Caco-2 (cell line): ENCODE data around the gene SLC12A5. TPM values are rescaled to one million over a fixed set of nuclear protein-coding genes. Genes with fewer than 3 reads are reported as not detected.

Experiments
- BruUV-seq: library from RNA; stranded (reverse); fragments of 400-500 nt; replicated peaks from 2 replicates; lab custom pipeline; 2021; lab: Mats Ljungman, UMichigan
- CTCF ChIA-PET: fragments of 300-600 bp; sonication (Branson Sonifier 250); formaldehyde crosslinking; loops from one replicate; lab custom pipeline; 2022; ENCODE audit warnings: antibody characterized with exemption; lab: Charles Lee
- POLR2A ChIA-PET: fragments of 300-600 bp; sonication (Branson Sonifier 250); formaldehyde crosslinking; loops from one replicate; lab custom pipeline; 2022; ENCODE audit warnings: antibody characterized with exemption; lab: Charles Lee
- DNase-seq, 2 experiments: peaks; one replicate each; pipeline versions ENCODE4 v3.0.0 to v3.0.0-alpha.2; 2020 to 2022
- H3K27me3 ChIP-seq: replicated peaks from 2 replicates; pipeline ENCODE4 v1.6.0; 2011; ENCODE audit warnings: low read length; ENCODE audit not compliant: control insufficient read depth, insufficient read depth
- H3K36me3 ChIP-seq: 2 replicates; pipeline ENCODE4 v1.5.1; 2011; ENCODE audit warnings: low read length; ENCODE audit not compliant: control insufficient read depth, insufficient read depth
- H3K4me1 ChIP-seq: fragments of 250-450 bp; sonication (Bioruptor Pico); 2 replicates; pipeline ENCODE4 v1.5.1; 2020; ENCODE audit warnings: mild to moderate bottlenecking
- H3K4me3 ChIP-seq: 2 replicates; pipeline ENCODE4 v1.5.1; 2011; ENCODE audit warnings: low read depth, mild to moderate bottlenecking, control low read depth, low read length
- H3K9me3 ChIP-seq: fragments of 250-450 bp; sonication (Bioruptor Pico); 2 replicates; pipeline ENCODE4 v1.5.1; 2020; ENCODE audit warnings: mild to moderate bottlenecking, moderate library complexity
- H3K27ac Mint-ChIP-seq: one replicate; pipeline ENCODE4 v1.8.0; 2022; ENCODE audit warnings: mixed read lengths; ENCODE audit not compliant: unreplicated experiment
- H3K27me3 Mint-ChIP-seq: one replicate; pipeline ENCODE4 v1.8.0; 2022; ENCODE audit warnings: mixed read lengths; ENCODE audit not compliant: insufficient read depth, unreplicated experiment
- H3K36me3 Mint-ChIP-seq: one replicate; pipeline ENCODE4 v1.8.0; 2022; ENCODE audit warnings: mild to moderate bottlenecking, mixed read lengths; ENCODE audit not compliant: insufficient read depth, unreplicated experiment
- H3K4me1 Mint-ChIP-seq: one replicate; pipeline ENCODE4 v1.8.0; 2022; ENCODE audit warnings: low read depth, mixed read lengths; ENCODE audit not compliant: unreplicated experiment
- H3K4me3 Mint-ChIP-seq: one replicate; pipeline ENCODE4 v1.8.0; 2022; ENCODE audit warnings: mild to moderate bottlenecking, moderate library complexity, mixed read lengths; ENCODE audit not compliant: unreplicated experiment
- H3K9me3 Mint-ChIP-seq: one replicate; pipeline ENCODE4 v1.8.0; 2022; ENCODE audit warnings: mixed read lengths; ENCODE audit not compliant: unreplicated experiment
- CTCF ChIP-seq, 2 experiments: fragments of 200-600 bp in 1 of 2; IDR thresholded peaks; 1 replicate in 1 of 2; 2 replicates in 1 of 2; pipeline versions ENCODE4 v1.5.1 to v1.8.0; 2011 to 2022; ENCODE audit warnings: antibody characterized with exemption in 1 of 2, control low read depth in 1 of 2, inconsistent platforms in 1 of 2, low read depth in 1 of 2, low read length in 1 of 2, mild to moderate bottlenecking in 1 of 2, moderate library complexity in 1 of 2; ENCODE audit not compliant: insufficient read depth in 1 of 2, severe bottlenecking in 1 of 2, unreplicated experiment in 1 of 2
- intact Hi-C: fragments of 100-400 bp; cut with micrococcal nuclease; formaldehyde crosslinking; loops from one replicate; pipeline ENCODE4 v1.10.0; 2022; ENCODE audit not compliant: unreplicated experiment
- total RNA-seq: library from RNA; stranded (reverse); gene quantifications from 2 replicates; pipeline ENCODE4 v1.2.3, GENCODE V29; 2022

SLC12A5 gene
- total RNA-seq, 1 experiment from 2014 or later, result 1.9 TPM

- TF ChIP-seq CTCF (IDR thresholded peaks at IDR 0.05; ENCODE audit: insufficient read depth in 1 of 2, low read depth in 1 of 2, low read length in 1 of 2, severe bottlenecking in 1 of 2, unreplicated experiment in 1 of 2), result no peak
- CTCF ChIA-PET, result interaction anchor here (0.5 to 1.1 kb wide), 4 partner anchors 18 to 743 kb away, joined by 3 to 7 read pairs (median 5); no protein-coding TSS in a partner anchor
- no peaks in the 10 kb centered on the region for H3K36me3 ChIP-seq
- no peak overlapping the region for H3K4me3 ChIP-seq
- peaks cover 31% of the 10 kb centered on the region for H3K27me3 Mint-ChIP-seq
- POLR2A ChIA-PET, result no interaction called here
- DNase-seq, result no peak
- H3K36me3 Mint-ChIP-seq, result no peaks in the 10 kb centered on the region
- no peaks in the 10 kb centered on the region for H3K9me3 Mint-ChIP-seq
- BruUV-seq, result no TSS peak
- H3K27ac Mint-ChIP-seq, result no peak overlapping the region
- intact Hi-C loops, result no loop called here
- H3K27me3 ChIP-seq, result peaks cover 4% of the 10 kb centered on the region
- H3K9me3 ChIP-seq, result no peaks in the 10 kb centered on the region
- no peaks in the 10 kb centered on the region for H3K4me1 ChIP-seq
- no peak overlapping the region for H3K4me3 Mint-ChIP-seq
- H3K4me1 Mint-ChIP-seq, result no peaks in the 10 kb centered on the region
Observed at GRCh38 chr20:46043556-46043955, 14.5 kb downstream of the SLC12A5 start.

- peaks cover 36% of the 10 kb centered on the region for H3K27me3 Mint-ChIP-seq
- H3K36me3 Mint-ChIP-seq, result no peaks in the 10 kb centered on the region
- H3K4me1 ChIP-seq, result no peaks in the 10 kb centered on the region
- intact Hi-C loops, result no loop called here
- no peak overlapping the region for H3K4me3 ChIP-seq
- no peak overlapping the region for H3K4me3 Mint-ChIP-seq
- H3K9me3 ChIP-seq, result no peaks in the 10 kb centered on the region
- no peaks in the 10 kb centered on the region for H3K4me1 Mint-ChIP-seq
- BruUV-seq, result no TSS peak
- no peak for DNase-seq
- CTCF ChIA-PET, result no interaction called here
- H3K9me3 Mint-ChIP-seq, result no peaks in the 10 kb centered on the region
- no peak overlapping the region for H3K27ac Mint-ChIP-seq
- peaks cover 4% of the 10 kb centered on the region for H3K27me3 ChIP-seq
- H3K36me3 ChIP-seq, result no peaks in the 10 kb centered on the region
- TF ChIP-seq CTCF (IDR thresholded peaks at IDR 0.05; ENCODE audit: insufficient read depth in 1 of 2, low read depth in 1 of 2, low read length in 1 of 2, severe bottlenecking in 1 of 2, unreplicated experiment in 1 of 2), result no peak
- POLR2A ChIA-PET, result no interaction called here
Observed at GRCh38 chr20:46044896-46045295, 15.9 kb downstream of the SLC12A5 start.

GRCh38 chr20:46046588-46047310 lies 17.7 kb downstream of the SLC12A5 start:
- CTCF ChIA-PET, result no interaction called here
- no peak overlapping the region for H3K4me3 ChIP-seq
- intact Hi-C loops, result no loop called here
- peaks cover 4% of the 10 kb centered on the region for H3K27me3 ChIP-seq
- no peaks in the 10 kb centered on the region for H3K4me1 ChIP-seq
- no peaks in the 10 kb centered on the region for H3K9me3 ChIP-seq
- Mint-ChIP-seq H3K27ac (no peak overlapping the region), H3K36me3 (no peaks in the 10 kb centered on the region), H3K4me1 (no peaks in the 10 kb centered on the region), H3K9me3 (no peaks in the 10 kb centered on the region), H3K27me3 (peaks cover 40% of the 10 kb centered on the region), H3K4me3 (no peak overlapping the region)
- no peak for TF ChIP-seq CTCF (IDR thresholded peaks at IDR 0.05; ENCODE audit: insufficient read depth in 1 of 2, low read depth in 1 of 2, low read length in 1 of 2, severe bottlenecking in 1 of 2, unreplicated experiment in 1 of 2)
- no TSS peak for BruUV-seq
- peak in 1 of 2 experiments; percentile 32 for DNase-seq
- H3K36me3 ChIP-seq, result no peaks in the 10 kb centered on the region
- POLR2A ChIA-PET, result no interaction called here
